ENCODE measurements around the gene PTPRU.

PTPRU gene

GRCh38 chr1:29267321-29268070 lies 31.2 kb downstream of the PTPRU start:
- no peak for DNase-seq (ENCODE audit: low read depth)

DNA sequence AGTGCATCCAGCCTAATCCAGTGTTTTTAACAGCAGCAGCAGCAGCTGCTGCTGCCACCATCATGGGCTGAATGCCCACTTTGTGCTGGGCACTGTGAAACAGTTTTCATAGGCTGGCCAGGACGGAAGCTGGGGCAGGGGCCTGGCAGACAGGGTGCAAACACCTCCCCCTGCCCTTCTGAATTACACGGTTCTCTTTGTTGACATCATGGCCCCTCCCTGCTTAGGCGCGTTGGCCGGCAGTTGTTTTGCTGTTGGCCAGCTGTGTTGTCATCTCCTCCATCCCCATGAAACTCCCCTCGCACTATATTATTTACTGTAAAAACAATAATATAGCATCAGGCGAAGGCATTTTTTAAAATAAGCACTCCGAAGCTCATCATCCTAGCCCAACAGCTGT lies 33.1 kb downstream of the PTPRU start:
- DNase-seq (ENCODE audit: low read depth) = no peak

GRCh38 chr1:29270929-29271521 lies 34.7 kb downstream of the PTPRU start:
- no peak for DNase-seq (ENCODE audit: low read depth)

DNA sequence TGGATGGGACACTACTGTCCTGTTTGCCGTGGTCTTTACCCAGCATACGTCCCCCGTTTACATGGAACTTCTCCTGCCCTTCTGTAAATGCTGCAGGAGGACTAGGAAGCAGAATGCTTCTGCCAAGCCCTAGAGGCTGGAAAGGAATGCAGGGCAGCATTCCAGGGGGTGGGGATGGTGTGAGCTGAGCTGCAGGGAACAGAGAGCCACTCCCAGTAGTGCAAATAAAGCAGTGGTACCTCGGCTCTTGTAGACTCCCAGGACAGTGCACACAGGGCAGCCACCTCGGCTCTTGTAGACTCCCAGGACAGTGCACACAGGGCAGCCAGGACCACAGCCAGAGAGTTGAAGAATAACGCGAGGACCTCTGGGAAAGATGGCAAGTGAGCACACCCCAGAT lies 35.4 kb downstream of the PTPRU start:
- peak; percentile 20 for DNase-seq (ENCODE audit: low read depth)

- no peak for DNase-seq (ENCODE audit: low read depth)
Measured at GRCh38 chr1:29272147-29272907, 36.0 kb downstream of the PTPRU start.

DNA sequence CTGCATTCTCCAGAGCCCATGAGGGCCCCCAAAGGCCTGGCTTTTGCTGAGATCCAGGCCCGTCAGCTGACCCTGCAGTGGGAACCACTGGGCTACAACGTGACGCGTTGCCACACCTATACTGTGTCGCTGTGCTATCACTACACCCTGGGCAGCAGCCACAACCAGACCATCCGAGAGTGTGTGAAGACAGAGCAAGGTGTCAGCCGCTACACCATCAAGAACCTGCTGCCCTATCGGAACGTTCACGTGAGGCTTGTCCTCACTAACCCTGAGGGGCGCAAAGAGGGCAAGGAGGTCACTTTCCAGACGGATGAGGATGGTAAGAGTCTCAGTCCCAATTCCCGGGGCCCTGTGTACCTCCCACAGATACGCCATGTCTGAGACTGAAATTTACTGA lies 39.1 kb downstream of the PTPRU start:
- DNase-seq (ENCODE audit: low read depth) = no peak

- DNase-seq (ENCODE audit: low read depth) = no peak
Measured at GRCh38 chr1:29278124-29278523, 41.8 kb downstream of the PTPRU start.

DNA sequence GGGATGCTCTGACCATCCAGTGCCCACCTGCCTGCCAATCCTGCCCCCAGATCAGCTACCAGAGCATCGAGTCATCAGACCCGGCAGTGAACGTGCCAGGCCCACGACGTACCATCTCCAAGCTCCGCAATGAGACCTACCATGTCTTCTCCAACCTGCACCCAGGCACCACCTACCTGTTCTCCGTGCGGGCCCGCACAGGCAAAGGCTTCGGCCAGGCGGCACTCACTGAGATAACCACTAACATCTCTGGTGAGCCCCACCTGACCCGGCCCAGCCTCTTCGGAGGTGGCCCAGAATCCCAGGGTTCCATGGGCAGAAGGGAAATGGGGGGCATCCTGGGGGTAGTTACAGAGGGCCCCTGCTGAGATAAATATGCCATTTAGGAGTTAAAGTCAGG lies 43.1 kb downstream of the PTPRU start:
- DNase-seq (ENCODE audit: low read depth) = no peak

- DNase-seq (ENCODE audit: low read depth) = no peak
Measured at GRCh38 chr1:29279951-29280391, 43.6 kb downstream of the PTPRU start.

DNA sequence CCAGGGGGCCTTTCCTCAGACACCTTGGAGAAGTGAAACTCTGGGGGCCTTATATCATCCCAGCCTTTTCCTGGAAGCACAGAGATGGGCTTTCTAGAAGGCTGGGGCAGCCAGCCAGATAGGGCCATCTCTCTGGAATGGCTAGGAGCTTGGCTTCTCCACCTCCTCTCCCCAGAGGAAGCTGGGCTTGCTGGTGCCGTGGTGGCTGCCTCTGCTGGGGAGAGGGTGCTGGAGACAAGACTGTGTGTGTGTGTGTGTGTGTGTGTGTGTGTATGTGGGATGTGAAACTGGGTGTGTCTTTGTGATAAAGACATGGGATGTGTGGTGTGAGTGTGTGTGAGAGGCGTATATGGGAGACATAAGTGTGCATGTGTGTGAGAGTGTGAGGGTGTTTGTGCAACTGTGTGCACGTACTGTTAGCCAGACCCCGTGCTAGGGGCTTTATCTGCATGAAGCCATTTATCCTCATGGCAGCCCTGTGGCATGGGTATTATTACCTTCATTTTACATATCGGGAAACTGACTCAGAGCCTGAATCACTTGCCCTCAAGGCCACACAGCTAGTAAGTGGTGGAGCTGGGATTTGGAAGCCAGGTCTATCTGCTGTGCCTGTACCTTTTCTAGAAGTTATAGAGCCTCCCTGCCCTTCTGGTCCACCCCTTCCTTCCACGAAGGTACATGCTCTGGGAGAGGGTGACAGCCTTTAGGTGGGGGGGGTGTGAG lies 44.2 kb downstream of the PTPRU start:
- DNase-seq (ENCODE audit: low read depth) = no peak

GRCh38 chr1:29281571-29281970 lies 45.2 kb downstream of the PTPRU start:
- DNase-seq (ENCODE audit: low read depth) = no peak

GRCh38 chr1:29282135-29282923 lies 46.0 kb downstream of the PTPRU start:
- DNase-seq (ENCODE audit: low read depth) = no peak

DNA sequence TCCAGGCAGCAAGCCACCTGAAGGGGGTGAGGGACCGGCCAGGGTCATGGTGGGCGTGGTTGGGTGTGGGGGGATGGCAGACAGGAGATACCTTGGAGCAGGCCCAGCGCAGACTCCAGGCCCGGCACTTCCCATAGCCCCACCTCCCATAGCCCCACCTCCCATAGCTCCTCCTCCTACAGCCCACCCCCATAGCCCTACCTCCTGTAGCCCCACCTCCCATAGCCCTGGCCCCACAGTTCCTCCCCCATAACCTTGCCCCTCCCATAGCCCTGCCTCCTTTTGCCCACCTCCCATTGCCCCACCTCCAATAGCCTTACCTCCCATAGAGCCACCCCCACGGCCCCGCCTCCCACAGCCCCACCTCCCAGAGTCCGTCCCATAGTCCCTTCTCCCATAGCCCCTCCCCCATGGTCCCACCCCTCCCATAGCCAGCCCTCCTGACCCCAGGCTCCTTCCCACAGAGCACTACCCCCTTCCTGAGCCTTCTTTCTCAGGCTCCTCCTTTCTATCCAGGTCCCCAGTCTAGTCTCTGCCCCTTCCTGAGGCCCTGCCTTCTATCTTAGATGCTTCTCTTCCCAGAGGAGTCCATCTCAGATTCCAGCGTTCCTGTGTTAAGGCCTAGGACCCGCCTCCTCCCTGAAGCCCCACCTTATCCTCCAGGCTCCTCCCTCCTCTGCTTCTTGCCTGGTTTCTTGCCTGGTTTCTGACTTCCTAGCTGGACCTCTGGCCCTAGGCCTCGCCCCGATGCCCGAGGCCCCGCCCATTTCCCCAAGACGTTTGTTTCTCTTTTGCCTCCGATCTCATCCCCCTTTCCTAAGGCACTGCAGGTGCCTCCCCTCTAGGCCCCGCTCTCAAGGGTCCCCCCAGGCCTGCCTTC lies 46.8 kb downstream of the PTPRU start:
- no peak for DNase-seq (ENCODE audit: low read depth)

DNA sequence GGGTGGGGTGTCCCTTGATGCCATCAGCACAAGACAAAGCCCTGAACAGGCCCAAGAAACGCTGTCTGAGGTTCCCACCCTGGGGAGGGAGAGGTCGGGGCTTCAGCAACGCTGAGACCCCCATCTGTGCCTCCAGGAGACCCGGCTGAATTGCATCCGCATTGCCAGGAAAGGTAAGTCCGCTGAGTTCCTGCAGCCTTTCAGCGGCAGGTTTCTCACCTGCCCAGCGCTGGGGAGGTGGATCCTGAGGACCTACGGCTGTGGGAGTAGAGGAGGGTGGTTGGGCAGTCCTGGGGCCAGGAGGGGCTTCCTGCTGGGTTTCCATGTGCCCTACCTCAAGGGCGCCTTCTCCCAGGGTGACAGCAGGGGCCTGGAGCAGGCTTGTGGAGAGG lies 47.5 kb downstream of the PTPRU start:
- no peak for DNase-seq (ENCODE audit: low read depth)

- no peak for DNase-seq (ENCODE audit: low read depth)
Measured at GRCh38 chr1:29284286-29284960, 48.1 kb downstream of the PTPRU start.

DNA sequence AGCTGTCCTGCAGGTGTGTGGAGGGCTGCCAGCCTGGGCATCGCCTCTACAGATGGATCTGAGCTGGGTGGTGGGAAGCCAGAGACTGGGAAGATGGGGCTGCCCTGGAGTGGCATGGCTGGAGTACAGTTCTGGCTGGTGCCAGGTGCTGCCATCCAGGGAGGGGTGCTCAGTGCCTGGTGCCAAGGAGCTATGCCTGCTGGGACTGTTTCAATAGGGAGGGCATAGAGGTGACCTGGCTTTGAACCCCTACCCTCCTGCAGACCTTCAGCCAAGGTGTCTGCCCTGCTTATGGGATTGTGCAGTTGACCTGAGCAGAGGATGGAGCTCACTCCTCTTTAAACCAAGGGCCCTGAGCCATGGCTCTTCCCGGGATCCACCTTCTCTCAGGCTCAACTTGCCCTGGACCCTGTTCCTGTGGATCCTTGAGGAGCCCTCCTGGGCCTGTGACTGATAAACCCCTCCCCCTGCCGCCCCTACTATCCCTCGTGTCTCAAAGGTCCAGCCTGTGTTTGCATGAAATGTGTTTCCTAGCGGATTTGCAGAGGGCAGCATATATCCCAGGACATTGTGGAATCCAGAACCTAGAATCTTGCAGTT lies 48.7 kb downstream of the PTPRU start:
- DNase-seq (ENCODE audit: low read depth) = no peak

DNA sequence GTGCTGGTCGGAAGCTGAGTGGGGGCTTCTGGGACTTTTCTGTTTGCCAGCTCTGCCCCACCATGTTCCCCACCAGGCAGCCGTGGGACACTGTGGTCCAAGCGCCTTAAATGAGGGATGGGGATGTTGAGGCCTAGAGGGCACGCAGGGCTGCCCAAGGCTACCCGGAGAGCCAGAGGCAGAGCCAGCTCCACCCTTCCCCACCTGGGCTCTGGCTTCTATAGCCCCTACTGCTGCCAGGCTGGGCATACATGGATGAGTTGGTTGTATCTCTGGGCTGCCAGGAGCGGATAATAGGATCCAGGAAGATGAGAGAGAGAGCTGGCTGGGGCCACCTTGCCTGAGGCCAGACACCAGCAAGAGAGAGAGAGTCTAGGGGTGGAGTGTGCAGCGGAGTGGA lies 49.4 kb downstream of the PTPRU start:
- DNase-seq (ENCODE audit: low read depth) = no peak

DNA sequence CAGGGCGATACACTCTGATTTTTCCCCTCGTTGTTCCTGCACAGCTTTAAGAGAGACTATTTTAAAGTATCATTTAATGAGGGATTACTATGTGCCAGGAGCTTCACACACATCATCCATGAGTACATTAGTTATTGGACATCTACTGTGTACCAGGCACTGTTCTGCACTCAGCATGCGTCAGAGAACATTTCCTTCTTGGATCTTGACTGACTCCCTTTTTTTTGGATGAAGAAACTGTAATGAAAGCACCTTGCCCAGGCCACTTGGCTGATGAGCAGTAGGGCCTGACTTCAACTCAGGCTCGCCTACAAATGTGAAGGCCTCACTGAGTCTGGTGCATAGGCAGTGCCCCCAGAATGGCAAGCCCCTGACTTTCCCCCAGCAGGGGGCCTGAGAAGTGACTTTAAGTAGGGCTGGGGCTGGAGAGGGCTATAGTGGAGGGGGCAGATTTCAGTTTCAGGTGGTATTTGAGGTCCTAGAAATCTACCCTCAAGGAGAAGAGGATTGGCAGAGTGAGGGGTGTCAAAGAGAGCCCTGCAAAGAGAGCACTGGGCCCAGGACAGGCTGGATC lies 50.0 kb downstream of the PTPRU start:
- no peak for DNase-seq (ENCODE audit: low read depth)

DNA sequence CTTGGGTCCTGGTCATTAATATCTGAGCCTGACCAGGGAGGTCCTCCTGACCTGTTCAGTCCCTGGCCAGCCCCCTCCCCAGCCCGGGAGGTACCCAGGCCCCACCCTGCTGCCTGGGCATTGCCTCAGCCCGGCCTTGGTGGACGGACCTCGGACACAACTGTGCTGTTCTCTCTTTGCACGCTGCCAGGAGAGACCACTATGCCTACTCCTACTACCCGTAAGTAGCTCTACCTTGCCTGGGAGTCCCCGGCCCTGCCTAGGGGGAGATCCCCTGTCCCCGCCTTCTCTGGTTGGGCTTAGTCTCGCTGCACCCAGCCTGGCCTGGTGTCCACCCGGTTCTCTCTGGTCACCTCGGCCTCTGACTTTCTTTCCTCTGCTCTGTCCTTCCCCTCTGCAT lies 53.2 kb downstream of the PTPRU start:
- DNase-seq (ENCODE audit: low read depth) = no peak

Data from HS-5 (cell line).